ENCODE results near the gene LYZL6.

DNA sequence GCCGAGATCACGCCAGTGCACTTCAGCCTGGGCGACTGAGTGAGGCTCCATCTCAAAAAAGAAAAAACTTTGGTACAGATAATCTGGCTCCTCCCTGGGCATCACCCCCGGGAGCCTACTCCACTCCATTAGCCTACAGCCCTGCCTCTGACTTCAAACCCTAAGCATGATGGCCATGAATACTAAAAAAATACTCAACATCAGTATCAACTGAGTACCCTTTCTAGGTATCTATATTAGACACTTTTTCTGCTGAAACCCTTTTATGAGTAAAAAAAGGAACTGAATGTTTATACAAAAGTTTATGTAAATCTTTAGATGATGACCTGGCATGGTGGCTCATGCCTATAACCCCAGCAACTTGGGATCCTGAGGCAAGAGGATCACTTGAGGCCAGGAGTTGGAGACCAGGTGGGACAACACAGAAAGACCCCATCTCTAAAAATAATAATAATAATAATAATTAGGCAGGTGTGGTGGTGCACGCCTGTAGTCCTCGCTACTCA is 19.9 kb downstream of the LYZL6 start:
- no peak for TF ChIP-seq EZH2 (IDR thresholded peaks at IDR 0.05; ENCODE audit: borderline replicate concordance)
- TF ChIP-seq, protein P1, sequence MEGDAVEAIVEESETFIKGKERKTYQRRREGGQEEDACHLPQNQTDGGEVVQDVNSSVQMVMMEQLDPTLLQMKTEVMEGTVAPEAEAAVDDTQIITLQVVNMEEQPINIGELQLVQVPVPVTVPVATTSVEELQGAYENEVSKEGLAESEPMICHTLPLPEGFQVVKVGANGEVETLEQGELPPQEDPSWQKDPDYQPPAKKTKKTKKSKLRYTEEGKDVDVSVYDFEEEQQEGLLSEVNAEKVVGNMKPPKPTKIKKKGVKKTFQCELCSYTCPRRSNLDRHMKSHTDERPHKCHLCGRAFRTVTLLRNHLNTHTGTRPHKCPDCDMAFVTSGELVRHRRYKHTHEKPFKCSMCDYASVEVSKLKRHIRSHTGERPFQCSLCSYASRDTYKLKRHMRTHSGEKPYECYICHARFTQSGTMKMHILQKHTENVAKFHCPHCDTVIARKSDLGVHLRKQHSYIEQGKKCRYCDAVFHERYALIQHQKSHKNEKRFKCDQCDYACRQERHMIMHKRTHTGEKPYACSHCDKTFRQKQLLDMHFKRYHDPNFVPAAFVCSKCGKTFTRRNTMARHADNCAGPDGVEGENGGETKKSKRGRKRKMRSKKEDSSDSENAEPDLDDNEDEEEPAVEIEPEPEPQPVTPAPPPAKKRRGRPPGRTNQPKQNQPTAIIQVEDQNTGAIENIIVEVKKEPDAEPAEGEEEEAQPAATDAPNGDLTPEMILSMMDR (IDR thresholded peaks at IDR 0.05; ENCODE audit: poor library complexity) = no peak

Measured in hepatocyte (in vitro differentiated cells).